Breast epithelium (tissue), 3 donors: ENCODE measurements around the gene RARRES2.
"Not testable (repeated sequence)": the region's sequence is repeated elsewhere in the genome, so short reads cannot be mapped to it uniquely, and the experiment has no call there.

ENCODE experiments used
- CTCF ChIP-seq, 3 donors: fragments of 450-650 bp; IDR thresholded peaks; one replicate each; pipeline ENCODE4 v1.5.1; 2016 to 2017; ENCODE audit warnings: antibody characterized with exemption in 3 of 3, mild to moderate bottlenecking in 3 of 3, moderate library complexity in 3 of 3
- POLR2A ChIP-seq: fragments of 450-650 bp; IDR thresholded peaks from one replicate; pipeline ENCODE4 v1.6.1; 2016; ENCODE audit warnings: antibody characterized with exemption, mild to moderate bottlenecking, moderate library complexity
- POLR2AphosphoS5 ChIP-seq, 3 donors: sonication (generic); formaldehyde crosslinking; IDR thresholded peaks; one replicate each; pipeline ENCODE4 v1.6.1; 2017; ENCODE audit warnings: antibody characterized with exemption in 3 of 3

- not testable (repeated sequence) for TF ChIP-seq CTCF (IDR thresholded peaks at IDR 0.05); POLR2A; POLR2AphosphoS5 (IDR thresholded peaks at IDR 0.05)
Observed at GRCh38 chr7:150295614-150296013, 45.8 kb downstream of the RARRES2 start.
